Heart right ventricle (tissue), 16 donors: ENCODE results near the gene SHROOM3. TPM values are rescaled to one million over a fixed set of nuclear protein-coding genes. Genes with fewer than 3 reads are reported as not detected.

Experiments
- ATAC-seq, 8 donors: fragments of 200-7000 bp; cut with Tn5 transposase; one replicate each; pipeline ENCODE4 v1.9.1; 2020; ENCODE audit warnings: mild to moderate bottlenecking in 8 of 8, moderate library complexity in 8 of 8, moderate number of reproducible peaks in 1 of 8
- DNase-seq, 2 donors: peaks; one replicate each; pipeline ENCODE4 v3.0.0-alpha.2; 2020
- H3K27ac ChIP-seq, 10 donors: fragments of 200-600 bp; sonication (generic) in 2 of 10; one replicate each; pipeline versions ENCODE4 v1.5.0 to v1.8.0; 2020 to 2022; ENCODE audit warnings: mild to moderate bottlenecking in 3 of 10
- H3K27me3 ChIP-seq, 7 donors: fragments of 200-600 bp; one replicate each; pipeline ENCODE4 v1.8.0; 2021 to 2022; ENCODE audit warnings: mild to moderate bottlenecking in 2 of 7
- H3K36me3 ChIP-seq, 9 donors: fragments of 200-600 bp; sonication (generic) in 1 of 9; one replicate each; pipeline versions ENCODE4 v1.5.0 to v1.8.0; 2020 to 2022; ENCODE audit warnings: mild to moderate bottlenecking in 2 of 9
- H3K4me1 ChIP-seq, 9 donors: fragments of 200-600 bp; sonication (generic) in 1 of 9; one replicate each; pipeline versions ENCODE4 v1.5.0 to v1.8.0; 2020 to 2022; ENCODE audit warnings: mild to moderate bottlenecking in 4 of 9
- H3K4me3 ChIP-seq, 10 donors: fragments of 200-600 bp; sonication (generic) in 2 of 10; one replicate each; pipeline versions ENCODE4 v1.5.0 to v1.8.0; 2020 to 2022; ENCODE audit warnings: mild to moderate bottlenecking in 7 of 10, moderate library complexity in 2 of 10
- H3K9me3 ChIP-seq, 11 donors: fragments of 200-600 bp in 10 of 11; sonication (generic) in 2 of 11; one replicate each; pipeline versions ENCODE4 v1.5.0 to v1.8.0; 2013 to 2022; ENCODE audit warnings: mild to moderate bottlenecking in 2 of 11, control low read depth in 1 of 11, moderate library complexity in 1 of 11
- CTCF ChIP-seq, 9 donors: fragments of 200-600 bp; sonication (generic) in 2 of 9; IDR thresholded peaks; one replicate each; pipeline versions ENCODE4 v1.5.0 to v1.8.0; 2021 to 2022; ENCODE audit warnings: antibody characterized with exemption in 9 of 9, mild to moderate bottlenecking in 5 of 9, moderate library complexity in 1 of 9
- WGBS, 2 donors: extraction: QIAGEN DNeasy Blood & Tissue Kit; methylation state at CpG; one replicate each; pipeline ENCODE4 v1.1.7; 2013; ENCODE audit warnings: inconsistent platforms in 1 of 2; 5-methylcytosine and 5-hydroxymethylcytosine counted together
- intact Hi-C, 10 donors: fragments of 100-400 bp; cut with DNase I; formaldehyde crosslinking; loops; one replicate each; pipeline versions ENCODE4 v1.11.1 to v1.14.2; 2022
- polyA plus RNA-seq, 2 donors: library from polyadenylated mRNA; stranded (reverse); fragments of 200-250 nt; gene quantifications; one replicate each; pipeline ENCODE4 v1.2.3, GENCODE V29; 2013
- total RNA-seq, 10 donors: library from RNA; stranded (reverse); fragmentation: NEBNext Ultra II Directional in 3 of 10; extraction: Animal tissue kit (Norgen Biotek cat#: 25700) in 3 of 10; gene quantifications; one replicate each; pipeline versions ENCODE4 v1.2.1 to v1.2.4, GENCODE V29; 2021 to 2023
- donor health status: Arrhythmogenic right ventricular cardiomyopathy.
- donor health status: ischemic (EF 13 %, LVEDD 7.1; RV severe dilation, severe dysfunction).
- donor health status: healthy with polysubstance abuse.
- donor health status: DM: no; HTN: yes; CAD: no.
- donor health status: DM: no; HTN: no; CAD: no.
- donor health status: ischemic (EF 25% LVEDD 6.9; RV normal size, moderate dysfunction).
- donor health status: ischemic (EF 25% LVEDD 5.7; RV mildly dilated, moderate dysfunction).
- donor health status: healthy.
- donor health status: DM: yes; HTN: yes; CAD: no.
- donor health status: Ischemic cardiomyopathy.
- donor health status: ischemic (EF 35%, LVEDD 5.7; RV mildly dilated, moderate dysfunction).
- donor health status: nonischemic (EF 11% LVEDD 7.7; RV severe dilation, severe dysfunction).
- donor health status: DM: yes; HTN: yes; CAD: no.
- donor health status: PGD.
- donor health status: ischemic (EF 29% LVEDD 5.4; RV normal size, mild dysfunction).
- donor health status: nonischemic (EF 23%, LVEDD 6.1; RV moderate dilation, normal function).

Gene SHROOM3
- total and polyA plus RNA-seq, 12 donors = 1.7 to 33.3 (median 15.9) TPM

DNA sequence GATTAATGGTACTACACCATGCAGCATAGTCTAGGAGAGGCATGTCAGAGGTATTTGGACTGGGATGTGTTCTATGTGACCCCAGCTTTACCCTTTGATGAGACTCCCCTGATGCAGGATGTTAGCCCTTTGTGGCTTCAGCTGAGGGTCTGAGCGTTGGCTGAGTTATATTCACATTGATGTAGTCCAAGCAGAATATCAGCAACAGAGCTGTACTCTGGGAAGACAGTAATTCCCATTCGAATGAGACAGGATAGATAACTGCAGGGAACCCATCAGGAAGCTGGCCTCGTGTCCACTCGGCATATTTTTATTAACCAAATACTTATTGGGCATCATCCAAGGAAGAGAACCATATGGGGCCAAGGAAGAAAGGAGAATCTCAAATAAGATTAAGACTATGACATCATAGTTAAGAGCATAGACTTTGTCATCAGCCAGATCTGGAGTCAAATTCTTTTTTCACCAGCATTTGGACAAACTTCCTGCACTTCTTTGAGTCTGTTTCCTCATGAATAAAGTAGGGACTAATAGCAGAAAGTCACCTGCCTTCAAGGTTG, 264.8 kb downstream of the SHROOM3 start:
- Histone ChIP-seq H3K9me3 (no peaks in the 10 kb centered on the region), H3K36me3 (no peaks in the 10 kb centered on the region), H3K27ac (no peak overlapping the region), H3K4me3 (no peak overlapping the region), H3K4me1 (peaks cover 2 to 21% (median 15%) of the 10 kb centered on the region in 9 donors), H3K27me3 (peaks cover 0 to under 1% (median 0%) of the 10 kb centered on the region in 7 donors)
- intact Hi-C loops = no loop called here
- DNase-seq = no peak
- WGBS, 2 donors = 67 to 70% methylated on average over 4 of the region's 4 CpGs
- TF ChIP-seq CTCF (IDR thresholded peaks at IDR 0.05) = no peak
- no peak for ATAC-seq

- no peak for TF ChIP-seq CTCF (IDR thresholded peaks at IDR 0.05)
- no peaks in the 10 kb centered on the region for H3K36me3 ChIP-seq
- ATAC-seq = no peak
- DNase-seq = no peak
- no peaks in the 10 kb centered on the region for H3K27me3 ChIP-seq
- H3K4me1 ChIP-seq = peaks cover 2 to 26% (median 16%) of the 10 kb centered on the region in 9 donors
- H3K4me3 ChIP-seq = no peak overlapping the region
- H3K27ac ChIP-seq = no peak overlapping the region
- WGBS, 2 donors = 90% methylated on average over 4 of the region's 4 CpGs
- no peaks in the 10 kb centered on the region for H3K9me3 ChIP-seq
- intact Hi-C loops = no loop called here
Measured at GRCh38 chr4:76702440-76703122, 267.6 kb downstream of the SHROOM3 start.

GRCh38 chr4:76703123-76703490, 268.1 kb downstream of the SHROOM3 start:
- intact Hi-C loops = no loop called here
- Histone ChIP-seq H3K27me3 (no peaks in the 10 kb centered on the region), H3K36me3 (no peaks in the 10 kb centered on the region), H3K9me3 (no peaks in the 10 kb centered on the region), H3K4me1 (peaks cover 2 to 29% (median 16%) of the 10 kb centered on the region in 9 donors), H3K27ac (peak overlapping the region in 3 of 10 donors; percentile 16 to 32 (median 18)), H3K4me3 (no peak overlapping the region)
- WGBS, 2 donors = 87% methylated on average over 1 of the region's 1 CpG
- no peak for ATAC-seq
- no peak for TF ChIP-seq CTCF (IDR thresholded peaks at IDR 0.05)
- DNase-seq = no peak

GRCh38 chr4:76703676-76704075, 268.6 kb downstream of the SHROOM3 start:
- 68 to 71% methylated on average over 3 of the region's 3 CpGs for WGBS, 2 donors
- Histone ChIP-seq H3K4me3 (no peak overlapping the region), H3K27me3 (no peaks in the 10 kb centered on the region), H3K4me1 (peaks cover 2 to 35% (median 16%) of the 10 kb centered on the region in 9 donors), H3K27ac (peak overlapping the region in 3 of 10 donors; percentile 16 to 32 (median 18)), H3K36me3 (no peaks in the 10 kb centered on the region), H3K9me3 (no peaks in the 10 kb centered on the region)
- TF ChIP-seq CTCF (IDR thresholded peaks at IDR 0.05) = no peak
- peak in 2 of 8 donors; percentile 17 to 20 for ATAC-seq
- DNase-seq = no peak
- intact Hi-C loops = no loop called here
